Right lung (tissue), 5 donors: ENCODE data around the gene VWA2. TPM values are rescaled to one million over a fixed set of nuclear protein-coding genes. Genes with fewer than 3 reads are reported as not detected.
"Not testable (repeated sequence)": the region's sequence is repeated elsewhere in the genome, so short reads cannot be mapped to it uniquely, and the experiment has no call there.

ENCODE experiments used
- DNase-seq, 2 donors: peaks; one replicate each; pipeline ENCODE4 v3.0.0-alpha.2; 2013
- polyA plus RNA-seq, 5 donors: library from polyadenylated mRNA; unstranded; fragments of 120-200 nt; gene quantifications; one replicate each; pipeline versions ENCODE4 v1.2.1 to v1.2.3, GENCODE V29; 2013; ENCODE audit warnings: inconsistent platforms in 1 of 5, low replicate concordance in 1 of 5; ENCODE audit not compliant: insufficient read length in 5 of 5, insufficient read depth in 1 of 5

VWA2 gene
- polyA plus RNA-seq, 5 donors = 21.6 to 30.6 (median 24.8) TPM

- no peak for DNase-seq
These were observed 76.7 kb downstream of the VWA2 start for GRCh38 chr10:114315566-114316420.

DNA sequence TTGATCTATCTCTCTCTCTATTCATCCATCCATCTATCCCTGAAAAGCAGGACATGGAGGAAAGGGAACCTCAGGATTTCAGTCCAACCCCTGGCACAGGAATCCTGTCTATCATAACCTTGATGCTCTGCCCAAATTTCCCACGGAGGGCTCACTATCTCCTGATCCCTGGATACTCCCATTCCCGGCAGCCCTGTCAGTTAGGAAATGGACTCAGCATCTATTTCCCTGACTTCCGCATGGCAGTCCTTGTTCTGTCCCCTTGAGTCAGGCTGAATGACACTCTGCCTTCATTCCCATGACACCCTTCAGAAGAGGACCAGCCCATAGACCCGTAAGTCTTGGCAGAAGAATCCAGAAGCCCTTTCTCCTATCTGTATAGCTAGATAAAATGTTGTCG is 77.7 kb downstream of the VWA2 start:
- no peak for DNase-seq

DNA sequence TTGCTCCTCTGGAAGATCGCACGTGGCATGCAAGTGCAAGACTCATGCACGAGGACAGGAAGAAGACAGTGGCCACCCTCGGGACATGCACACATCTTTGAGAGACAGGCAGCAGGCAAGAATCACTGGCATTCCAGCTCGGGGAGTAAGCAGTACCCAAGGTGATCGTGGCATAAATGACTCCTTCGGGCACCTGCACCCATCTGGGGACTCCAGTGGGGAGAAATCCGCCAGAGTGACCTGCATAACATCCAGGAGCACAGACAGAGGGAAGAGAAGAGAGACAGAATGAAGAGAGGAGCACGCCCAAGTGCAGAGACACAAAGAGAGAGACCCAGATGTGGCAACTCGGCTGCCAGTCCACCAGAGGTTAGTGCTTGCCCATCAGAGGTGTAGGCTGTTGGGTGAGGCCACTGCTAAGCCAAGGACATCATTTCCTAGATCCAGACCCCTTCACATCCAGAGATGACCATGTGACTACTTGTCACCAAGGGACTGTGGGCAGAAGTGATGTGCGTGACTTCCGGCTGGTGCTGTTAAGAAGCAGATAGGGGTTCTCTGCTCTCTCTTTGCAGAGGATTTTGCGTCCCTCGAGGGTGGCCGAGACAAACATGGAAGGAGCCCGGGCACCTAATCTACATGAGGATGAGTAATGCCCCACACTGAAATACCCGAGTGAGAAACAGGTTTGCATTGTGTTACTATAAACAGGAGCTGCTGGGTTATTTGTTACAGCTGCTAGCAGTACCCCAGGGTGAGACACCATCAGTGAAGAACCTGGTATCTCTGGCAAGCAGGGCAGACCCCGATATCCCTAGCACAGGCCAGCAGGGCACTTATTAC is 80.6 kb downstream of the VWA2 start:
- no peak for DNase-seq

DNA sequence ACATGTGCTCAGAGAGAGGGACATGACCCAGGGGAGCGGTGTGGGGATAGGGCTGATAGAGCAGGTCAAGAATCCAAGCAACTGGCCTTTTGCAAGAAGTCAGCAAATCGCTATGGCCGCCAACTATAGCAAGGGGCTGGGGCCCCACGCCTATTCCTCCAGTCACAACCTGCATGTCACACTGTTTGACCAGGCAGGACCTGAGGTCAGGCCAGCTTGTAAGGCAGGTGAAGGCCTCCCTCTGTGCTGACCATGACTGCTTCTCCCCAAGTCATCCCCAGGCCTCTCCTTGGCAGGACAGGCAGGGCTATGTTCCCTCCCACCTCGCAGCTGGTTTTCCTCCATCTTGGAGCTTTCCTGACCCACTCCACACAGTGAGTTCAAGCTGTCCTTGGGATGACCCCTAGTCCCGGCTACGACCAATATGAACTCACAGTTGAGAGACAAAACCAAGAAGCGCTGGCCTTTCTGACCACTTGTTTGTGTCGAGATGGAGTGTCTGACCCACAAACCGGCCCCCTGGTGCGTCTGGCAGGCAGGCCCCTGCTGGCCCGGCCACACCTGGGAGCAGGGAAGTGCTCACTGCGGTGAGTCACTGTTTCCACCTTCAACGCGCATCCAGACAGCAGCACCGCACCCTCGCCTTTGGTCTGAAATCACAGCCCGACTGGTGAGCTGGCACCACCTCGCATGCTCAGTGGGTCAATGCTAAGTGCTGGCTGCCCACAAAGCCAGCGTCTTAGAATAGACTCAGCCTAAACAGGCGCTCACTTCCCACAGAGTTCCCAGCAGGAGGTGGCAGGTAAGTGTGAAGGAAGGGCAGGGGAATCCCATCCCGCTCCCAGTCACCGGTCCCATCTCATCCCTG is 81.4 kb downstream of the VWA2 start:
- no peak for DNase-seq

GRCh38 chr10:114322344-114322743 is 83.3 kb downstream of the VWA2 start:
- no peak for DNase-seq

- DNase-seq = no peak
These were observed 84.0 kb downstream of the VWA2 start for GRCh38 chr10:114323023-114323422.

- DNase-seq = no peak
These were observed 87.7 kb downstream of the VWA2 start for GRCh38 chr10:114326795-114327194.

DNA sequence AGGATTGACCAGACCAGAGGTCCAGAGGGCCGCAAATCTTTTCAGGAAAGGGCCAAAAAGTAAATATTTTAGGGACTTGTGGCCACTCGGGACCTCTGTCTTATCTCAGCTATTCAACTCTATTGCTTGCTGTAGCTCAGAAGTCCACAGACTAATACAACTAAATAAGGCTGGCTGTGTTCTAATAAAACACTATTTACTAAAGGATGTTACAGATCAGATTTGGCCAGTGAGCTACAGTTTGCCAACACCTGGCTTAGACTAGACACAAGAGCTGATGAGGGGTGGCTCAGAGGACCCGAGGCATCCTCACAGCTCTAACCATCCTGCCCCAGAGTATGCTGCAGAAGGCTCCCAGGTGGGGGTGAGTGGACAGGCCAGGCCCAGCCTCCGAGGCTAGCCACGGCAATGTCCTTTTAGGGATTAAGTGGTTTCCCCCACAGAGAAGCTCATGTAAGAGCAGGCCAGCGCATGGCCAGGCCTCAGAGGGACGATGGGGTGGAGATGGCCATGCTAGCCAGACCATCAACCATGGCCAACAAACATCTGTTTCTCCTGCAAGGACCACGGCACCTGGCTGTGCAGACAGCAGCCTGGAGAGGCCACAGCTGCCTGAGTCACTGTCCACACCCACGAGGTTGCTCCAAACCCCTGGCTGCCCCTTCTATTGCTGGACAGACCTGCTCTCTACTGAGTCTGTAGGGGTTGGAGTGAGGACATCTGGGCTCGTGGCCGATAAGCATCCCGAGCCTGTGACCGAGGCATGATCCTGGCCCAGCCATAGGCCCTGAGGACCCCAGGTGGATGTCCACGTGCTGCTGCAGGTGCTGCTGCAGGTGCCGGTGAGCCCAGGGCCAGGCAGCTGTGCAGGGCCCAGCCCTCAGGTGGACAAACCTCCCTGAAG is 88.7 kb downstream of the VWA2 start:
- DNase-seq = no peak

DNA sequence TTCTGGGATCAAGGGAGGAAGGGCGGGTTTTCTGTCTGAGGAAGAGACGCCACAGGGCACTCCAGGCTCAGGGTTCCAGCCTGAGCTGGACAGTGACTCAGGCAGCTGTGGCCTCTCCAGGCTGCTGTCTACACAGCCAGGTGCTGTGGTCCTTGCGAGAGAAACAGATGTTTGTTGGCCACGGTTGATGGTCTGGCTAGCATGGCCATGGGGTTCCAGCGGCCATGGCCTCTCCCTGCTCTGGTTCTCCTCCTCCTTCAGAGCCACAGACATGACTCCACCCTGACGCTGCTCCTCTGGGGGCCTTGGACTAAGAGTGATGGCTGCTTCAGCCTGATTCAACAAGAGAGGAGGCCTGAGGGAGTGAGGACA is 89.4 kb downstream of the VWA2 start:
- DNase-seq = no peak

GRCh38 chr10:114328874-114329273 is 89.8 kb downstream of the VWA2 start:
- DNase-seq = no peak

- DNase-seq = no peak
These were observed 90.7 kb downstream of the VWA2 start for GRCh38 chr10:114329634-114330365.

DNA sequence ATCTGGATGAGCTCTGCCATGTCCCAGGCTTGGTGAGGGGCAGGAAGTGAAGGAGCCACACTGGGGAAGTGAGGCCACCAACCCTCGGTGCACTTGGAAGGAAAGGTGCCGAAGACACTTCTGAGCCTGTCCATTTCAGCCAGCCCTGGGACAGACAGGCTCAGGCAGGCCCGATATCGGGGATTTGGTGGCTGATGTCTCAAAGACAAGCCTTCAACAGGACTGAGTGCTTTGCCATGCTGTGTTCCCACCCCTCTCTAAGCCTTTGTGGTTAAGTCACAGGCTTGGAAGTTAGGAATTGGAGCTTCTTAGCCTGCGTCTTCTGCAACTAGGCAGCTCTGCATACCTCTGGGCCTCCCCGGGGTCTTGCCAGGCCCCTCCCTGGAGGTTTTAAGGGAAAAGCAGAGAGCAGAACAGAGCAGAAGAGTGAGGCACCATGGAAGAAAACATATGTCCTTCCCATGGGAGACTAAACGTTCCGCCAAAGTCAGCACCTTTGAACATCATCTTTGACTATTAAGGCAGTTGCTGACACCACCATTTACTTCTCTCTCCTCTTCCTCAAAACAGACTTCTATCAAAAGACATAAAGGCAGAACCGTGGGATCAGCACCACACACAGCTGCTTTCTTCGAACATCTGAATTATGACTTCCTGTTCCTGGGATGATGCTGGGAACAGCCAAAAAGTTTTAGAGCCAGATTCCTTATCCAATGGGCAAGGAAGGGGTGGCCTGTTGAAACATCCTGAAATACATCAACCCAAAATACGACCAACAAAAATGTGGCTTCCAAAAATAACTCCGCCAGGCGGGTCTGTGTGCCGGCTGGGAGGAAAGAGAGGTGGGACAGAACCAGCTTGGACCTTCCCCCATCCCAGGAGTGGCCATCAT is 93.5 kb downstream of the VWA2 start:
- peak in 1 of 2 donors; percentile 19 for DNase-seq

DNA sequence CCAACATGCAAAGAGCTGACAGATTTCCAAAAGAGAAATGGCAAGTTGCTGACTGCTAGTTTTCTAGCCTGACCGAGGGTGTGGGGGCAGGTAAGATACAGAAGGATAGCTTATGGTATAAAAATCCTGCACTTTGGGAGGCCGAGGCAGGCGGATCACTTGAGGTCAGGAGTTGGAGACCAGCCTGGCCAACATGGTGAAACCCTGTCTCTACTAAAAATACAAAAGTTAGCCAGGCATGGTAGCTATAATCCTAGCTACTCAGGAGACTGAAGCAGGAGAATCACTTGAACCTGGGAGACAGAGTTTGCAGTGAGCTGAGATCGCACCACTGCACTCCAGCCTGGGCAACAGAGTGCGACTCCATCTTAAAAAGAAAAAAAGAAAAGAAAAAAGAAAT is 94.4 kb downstream of the VWA2 start:
- not testable (repeated sequence) for DNase-seq

- no peak for DNase-seq
These were observed 95.2 kb downstream of the VWA2 start for GRCh38 chr10:114334301-114334700.

GRCh38 chr10:114335614-114336013 is 96.6 kb downstream of the VWA2 start:
- DNase-seq = no peak

- DNase-seq = no peak
These were observed 97.9 kb downstream of the VWA2 start for GRCh38 chr10:114336823-114337509.

DNA sequence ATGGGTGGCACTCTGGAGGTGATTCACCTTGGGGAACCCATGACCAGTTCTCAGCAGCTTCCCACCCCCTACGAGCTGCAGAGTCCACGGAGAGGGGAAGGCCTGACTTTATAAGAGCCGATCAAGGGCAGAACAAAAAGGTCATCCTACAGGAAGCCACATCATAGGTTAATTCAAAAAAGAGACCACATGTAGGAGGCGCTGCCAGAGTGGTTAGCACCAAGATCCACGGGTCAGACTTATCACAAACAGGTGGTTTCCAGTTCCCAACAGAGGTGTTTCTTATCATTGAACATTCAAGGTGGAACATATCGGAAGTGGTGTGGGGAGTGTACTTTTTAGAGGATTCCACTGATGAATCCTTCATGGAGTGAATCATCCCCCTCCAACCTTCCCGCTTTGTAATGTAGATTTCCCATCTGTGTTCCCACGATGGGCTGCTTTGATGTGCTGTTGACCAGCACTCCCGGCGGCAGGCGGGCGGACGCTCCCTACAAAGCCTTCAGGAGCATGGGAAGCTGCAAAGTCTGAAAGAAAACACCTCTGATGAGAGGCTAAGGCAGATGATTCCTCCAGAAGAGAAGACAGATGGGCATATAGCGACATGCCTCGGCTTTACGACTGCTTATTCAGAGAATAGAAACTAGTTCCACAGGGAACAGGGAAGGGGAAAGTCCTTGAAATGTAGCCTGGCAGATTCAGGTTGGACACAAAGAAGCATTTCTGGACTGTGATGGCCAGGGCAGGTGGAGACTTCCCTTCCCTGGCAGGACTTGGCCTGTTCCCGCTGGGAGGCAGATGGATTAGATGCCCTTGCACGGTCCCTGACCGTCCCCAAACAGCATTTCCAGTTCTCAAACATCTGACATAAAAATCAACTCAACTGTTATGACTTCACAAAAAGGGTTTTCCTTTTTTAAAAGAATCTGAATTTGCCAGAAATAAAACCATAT is 98.7 kb downstream of the VWA2 start:
- DNase-seq = no peak
